HepG2 (cell line): Measurements from ENCODE around the gene GNAZ. TPM values are rescaled to one million over a fixed set of nuclear protein-coding genes. Genes with fewer than 3 reads are reported as not detected.

Experiments used
- ATAC-seq: fragments of 200-7000 bp; cut with Tn5 transposase; 3 replicates; pipeline ENCODE4 v1.9.1; 2020; ENCODE audit warnings: mild to moderate bottlenecking, moderate library complexity
- BruUV-seq: library from RNA; stranded (reverse); fragments of 400-500 nt; replicated peaks from 2 replicates; lab custom pipeline; 2021; lab: Mats Ljungman, UMichigan
- CTCF ChIA-PET: fragments of 300-600 bp; formaldehyde crosslinking; extraction: SDS; loops from one replicate; lab custom pipeline; 2021; ENCODE audit warnings: low total read pairs, inconsistent platforms, low intra/inter-chr PET ratio; lab: Yijun Ruan, JAX
- POLR2A ChIA-PET: fragments of 350-600 bp; sonication (Branson Sonifier 250); formaldehyde crosslinking; loops from one replicate; lab custom pipeline; 2020; ENCODE audit warnings: antibody characterized with exemption, inconsistent platforms; lab: Yijun Ruan, JAX
- DNase-seq: peaks from one replicate; pipeline ENCODE4 v3.0.0-alpha.2; 2015; ENCODE audit warnings: low spot score
- FAIRE-seq: peaks from 3 replicates; lab custom pipeline; 2011; peaks lifted over from hg19 to GRCh38; lab: Jason Lieb, UNC
- H2AFZ ChIP-seq: one replicate; pipeline ENCODE4 v1.6.1; 2011; ENCODE audit warnings: low read length, inconsistent platforms
- H3K27ac ChIP-seq: fragments of 300-600 bp; 3 replicates; pipeline ENCODE4 v1.8.0; 2011; ENCODE audit warnings: mixed run types, mild to moderate bottlenecking, mixed read lengths, low read length, inconsistent platforms; ENCODE audit not compliant: insufficient read depth; ENCODE audit errors: extremely low read length
- H3K27me3 ChIP-seq, 2 experiments: fragments of 200-600 bp in 1 of 2; 2 replicates in 1 of 2; 3 replicates in 1 of 2; pipeline versions ENCODE4 v1.6.0 to v1.8.0; 2011; ENCODE audit warnings: low read length in 2 of 2, mild to moderate bottlenecking in 2 of 2, moderate library complexity in 2 of 2, inconsistent platforms in 1 of 2; ENCODE audit not compliant: insufficient read depth in 2 of 2, control insufficient read depth in 1 of 2
- H3K36me3 ChIP-seq, 2 experiments: fragments of 200-600 bp in 1 of 2; replicated peaks in 1 of 2; 2 replicates in 1 of 2; 3 replicates in 1 of 2; pipeline versions ENCODE4 v1.5.1 to v1.8.0; 2011; ENCODE audit warnings: low read length in 2 of 2, inconsistent platforms in 1 of 2; ENCODE audit not compliant: insufficient read depth in 2 of 2, control insufficient read depth in 1 of 2
- H3K4me1 ChIP-seq: 2 replicates; pipeline ENCODE4 v1.5.1; 2012; ENCODE audit warnings: low read length, inconsistent platforms; ENCODE audit not compliant: insufficient read depth
- H3K4me2 ChIP-seq: 2 replicates; pipeline ENCODE4 v1.6.0; 2011; ENCODE audit warnings: low read depth, low read length, inconsistent platforms
- H3K4me3 ChIP-seq, 3 experiments: fragments of 200-600 bp in 1 of 3; sonication (generic), shearing (Covaris generic) in 1 of 3; replicated peaks in 1 of 3; 2 replicates each; pipeline ENCODE4 v1.5.1; 2011 to 2016; ENCODE audit warnings: low read length in 3 of 3, inconsistent platforms in 2 of 3, low read depth in 2 of 3, mild to moderate bottlenecking in 2 of 3, control low read depth in 1 of 3, mixed read lengths in 1 of 3; ENCODE audit not compliant: insufficient read depth in 1 of 3
- H3K79me2 ChIP-seq: one replicate; pipeline ENCODE4 v1.6.1; 2011; ENCODE audit warnings: low read length, inconsistent platforms; ENCODE audit not compliant: insufficient read depth
- H3K9ac ChIP-seq: 2 replicates; pipeline ENCODE4 v1.6.0; 2011; ENCODE audit warnings: mild to moderate bottlenecking, low read depth, low read length, inconsistent platforms; ENCODE audit not compliant: insufficient read depth
- H3K9me3 ChIP-seq: 2 replicates; pipeline ENCODE4 v1.5.1; 2012; ENCODE audit warnings: mild to moderate bottlenecking, low read length
- H4K20me1 ChIP-seq: 2 replicates; pipeline ENCODE4 v1.6.0; 2011; ENCODE audit warnings: inconsistent platforms, mild to moderate bottlenecking, low read length, moderate library complexity; ENCODE audit not compliant: insufficient read depth
- ATF1 ChIP-seq: IDR thresholded peaks from 2 replicates; pipeline ENCODE4 v1.6.1; 2016; ENCODE audit warnings: mild to moderate bottlenecking, control low read depth
- FOXA1 ChIP-seq, 2 experiments: fragments of 450-650 bp in 1 of 2; sonication (generic) in 1 of 2; formaldehyde crosslinking in 1 of 2; IDR thresholded peaks; 2 replicates each; pipeline versions ENCODE4 v1.4.0 to v1.6.1; 2016 to 2020; ENCODE audit warnings: missing genetic modification reagents in 1 of 2
- GFI1 ChIP-seq: sonication (generic); formaldehyde crosslinking; IDR thresholded peaks from 2 replicates; pipeline ENCODE4 v1.5.0; 2020; ENCODE audit warnings: missing genetic modification reagents, mild to moderate bottlenecking, borderline replicate concordance
- KDM3A ChIP-seq: IDR thresholded peaks from 2 replicates; pipeline ENCODE4 v1.6.1; 2018; ENCODE audit warnings: low read depth, missing compliant biosample characterization
- PCBP1 ChIP-seq: fragments of 200-400 bp; formaldehyde crosslinking; IDR thresholded peaks from 2 replicates; pipeline ENCODE4 v1.6.1; 2017; ENCODE audit warnings: mild to moderate bottlenecking, low read depth, low read length, borderline replicate concordance
- RELA ChIP-seq: sonication (generic); formaldehyde crosslinking; IDR thresholded peaks from 2 replicates; pipeline ENCODE4 v1.4.0; 2020; ENCODE audit warnings: missing genetic modification reagents
- REXO4 ChIP-seq: sonication (generic); formaldehyde crosslinking; IDR thresholded peaks from 2 replicates; pipeline ENCODE4 v1.8.0; 2022; ENCODE audit warnings: missing genetic modification reagents, mild to moderate bottlenecking, borderline replicate concordance
- SCMH1 ChIP-seq: sonication (generic); formaldehyde crosslinking; IDR thresholded peaks from 2 replicates; pipeline ENCODE4 v1.9.0; 2021; ENCODE audit warnings: missing genetic modification reagents, mild to moderate bottlenecking, borderline replicate concordance
- TCF7L2 ChIP-seq: IDR thresholded peaks from 2 replicates; pipeline ENCODE4 v1.6.1; 2011; ENCODE audit warnings: mild to moderate bottlenecking, low read depth, low read length, moderate library complexity
- ZBTB1 ChIP-seq: sonication (generic); formaldehyde crosslinking; IDR thresholded peaks from 2 replicates; pipeline ENCODE4 v1.4.0; 2020; ENCODE audit warnings: missing genetic modification reagents, borderline replicate concordance
- ZMYM2 ChIP-seq: sonication (generic); formaldehyde crosslinking; IDR thresholded peaks from 2 replicates; pipeline ENCODE4 v1.8.0; 2022; ENCODE audit warnings: mild to moderate bottlenecking, missing genetic modification reagents
- ZNF17 ChIP-seq: sonication (generic); formaldehyde crosslinking; IDR thresholded peaks from 2 replicates; pipeline ENCODE4 v1.5.0; 2020; ENCODE audit warnings: mild to moderate bottlenecking, missing genetic modification reagents
- ZNF234 ChIP-seq: sonication (generic); formaldehyde crosslinking; conservative IDR thresholded peaks from 2 replicates; pipeline ENCODE4 v1.5.1; 2020; ENCODE audit warnings: mild to moderate bottlenecking, missing genetic modification reagents
- ZNF333 ChIP-seq: sonication (generic); formaldehyde crosslinking; IDR thresholded peaks from 2 replicates; pipeline ENCODE4 v1.4.0; 2020; ENCODE audit warnings: mild to moderate bottlenecking, missing genetic modification reagents, borderline replicate concordance
- ZNF382 ChIP-seq: sonication (generic); formaldehyde crosslinking; IDR thresholded peaks from 2 replicates; pipeline ENCODE4 v1.5.0; 2020; ENCODE audit warnings: missing genetic modification reagents, mild to moderate bottlenecking, borderline replicate concordance
- ZNF737 ChIP-seq: sonication (generic); formaldehyde crosslinking; IDR thresholded peaks from 2 replicates; pipeline ENCODE4 v1.5.0; 2020; ENCODE audit warnings: missing genetic modification reagents, mild to moderate bottlenecking, borderline replicate concordance
- WGBS: methylation state at CpG from one replicate; pipeline ENCODE4 v1.1.6; 2017; ENCODE audit warnings: low lambda C conversion rate; 5-methylcytosine and 5-hydroxymethylcytosine counted together
- in situ Hi-C: cut with HindIII; loops from 2 replicates; pipeline ENCODE4 v1.10.0; 2017; ENCODE audit warnings: low pct_unique_long_range_greater_than_20kb; ENCODE audit not compliant: extremely low pct_ligation_motif_present
- intact Hi-C: fragments of 100-400 bp; cut with micrococcal nuclease; formaldehyde crosslinking; loops from one replicate; pipeline ENCODE4 v1.10.0; 2022; ENCODE audit not compliant: unreplicated experiment
- polyA plus RNA-seq, 8 experiments: library from polyadenylated mRNA; depleted of rRNA in 3 of 8; stranded (reverse) in 7 of 8; unstranded in 1 of 8; fragments of >200 nt; fragmentation: Illumina TruSeq in 4 of 8; extraction: Trizol in 4 of 8; gene quantifications; 2 replicates each; pipeline versions ENCODE4 v1.2.1 to v1.2.3, GENCODE V29; 2011 to 2016; ENCODE audit warnings: low read depth in 4 of 8, missing spikeins in 1 of 8, mixed read lengths in 1 of 8; ENCODE audit not compliant: insufficient read depth in 1 of 8
- total RNA-seq, 5 experiments: library from RNA; depleted of rRNA; stranded (reverse); fragments of >200 nt; fragmentation: Illumina TruSeq; extraction: Trizol; gene quantifications; 2 replicates each; pipeline ENCODE4 v1.2.3, GENCODE V29; 2016; ENCODE audit warnings: low read depth in 1 of 5
- TF ChIP-seq, protein P1 (sequence below): sonication (generic); formaldehyde crosslinking; IDR thresholded peaks from 2 replicates; pipeline ENCODE4 v1.4.0; 2020; ENCODE audit warnings: missing genetic modification reagents, mild to moderate bottlenecking, borderline replicate concordance
- TF ChIP-seq, protein P2 (sequence below): sonication (generic); formaldehyde crosslinking; IDR thresholded peaks from 2 replicates; pipeline ENCODE4 v1.4.0; 2020; ENCODE audit warnings: missing genetic modification reagents

Gene GNAZ
- total and polyA plus RNA-seq, 2 of the 13 experiments (the other 11 are each of a cell fraction or from before 2014, with no cell fraction given), result 11.4 to 22.3 TPM

DNA sequence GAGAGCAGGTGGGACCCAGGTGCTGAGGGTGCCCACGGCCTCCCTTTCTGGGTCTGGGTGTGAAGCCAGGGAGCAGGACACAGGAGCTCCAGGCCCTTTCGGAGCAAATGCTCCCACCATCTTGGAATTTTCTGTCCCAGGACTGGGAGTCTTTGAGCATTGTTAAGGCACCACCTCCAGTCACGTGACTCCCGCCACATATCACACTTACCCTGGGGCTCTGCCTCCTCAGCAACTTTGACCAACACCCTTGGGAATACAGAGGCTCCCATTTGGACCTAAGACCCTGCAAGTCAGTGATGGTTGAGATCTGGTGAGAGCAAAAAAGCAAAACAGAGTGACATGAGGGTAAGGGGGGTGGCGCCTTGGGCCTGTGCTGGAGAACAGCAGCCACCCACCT, 35.6 kb downstream of the GNAZ start:
- TF ChIP-seq ZNF234 (no peak), SCMH1 (CRISPR knock-in tag) (no peak), ATF1 (CRISPR knock-in tag) (no peak), GFI1 (CRISPR knock-in tag) (no peak), RELA (CRISPR knock-in tag) (no peak), ZNF333 (CRISPR knock-in tag) (no peak), PCBP1 (no peak), TCF7L2 (no peak), KDM3A (no peak), ZMYM2 (CRISPR knock-in tag) (no peak), ZNF382 (CRISPR knock-in tag) (no peak), FOXA1 (IDR thresholded peaks at IDR 0.05) (no peak), FOXA1 (CRISPR knock-in tag; IDR thresholded peaks at IDR 0.05) (no peak), ZNF17 (CRISPR knock-in tag) (no peak), ZNF737 (no peak), REXO4 (CRISPR knock-in tag) (no peak), ZBTB1 (CRISPR knock-in tag) (no peak)
- TF ChIP-seq, protein P1, sequence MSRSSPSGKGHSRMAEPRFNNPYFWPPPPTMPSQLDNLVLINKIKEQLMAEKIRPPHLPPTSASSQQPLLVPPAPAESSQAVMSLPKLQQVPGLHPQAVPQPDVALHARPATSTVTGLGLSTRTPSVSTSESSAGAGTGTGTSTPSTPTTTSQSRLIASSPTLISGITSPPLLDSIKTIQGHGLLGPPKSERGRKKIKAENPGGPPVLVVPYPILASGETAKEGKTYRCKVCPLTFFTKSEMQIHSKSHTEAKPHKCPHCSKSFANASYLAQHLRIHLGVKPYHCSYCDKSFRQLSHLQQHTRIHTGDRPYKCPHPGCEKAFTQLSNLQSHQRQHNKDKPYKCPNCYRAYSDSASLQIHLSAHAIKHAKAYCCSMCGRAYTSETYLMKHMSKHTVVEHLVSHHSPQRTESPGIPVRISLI (CRISPR knock-in tag), result no peak
- TF ChIP-seq, protein P2, sequence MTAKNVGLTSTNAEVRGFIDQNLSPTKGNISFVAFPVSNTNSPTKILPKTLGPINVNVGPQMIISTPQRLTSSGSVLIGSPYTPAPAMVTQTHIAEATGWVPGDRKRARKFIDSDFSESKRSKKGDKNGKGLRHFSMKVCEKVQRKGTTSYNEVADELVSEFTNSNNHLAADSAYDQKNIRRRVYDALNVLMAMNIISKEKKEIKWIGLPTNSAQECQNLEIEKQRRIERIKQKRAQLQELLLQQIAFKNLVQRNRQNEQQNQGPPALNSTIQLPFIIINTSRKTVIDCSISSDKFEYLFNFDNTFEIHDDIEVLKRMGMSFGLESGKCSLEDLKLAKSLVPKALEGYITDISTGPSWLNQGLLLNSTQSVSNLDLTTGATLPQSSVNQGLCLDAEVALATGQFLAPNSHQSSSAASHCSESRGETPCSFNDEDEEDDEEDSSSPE (CRISPR knock-in tag), result no peak
- Histone ChIP-seq H3K27me3 (no peaks in the 10 kb centered on the region), H3K4me2 (no peak overlapping the region), H3K9ac (no peak overlapping the region), H3K79me2 (no peaks in the 10 kb centered on the region), H3K4me1 (peaks cover 10% of the 10 kb centered on the region; the same call in 1 of the 2 replicates), H3K27ac (no peak overlapping the region), H2AFZ (no peak overlapping the region), H3K9me3 (no peaks in the 10 kb centered on the region), H3K36me3 (peaks cover 0 to 7% of the 10 kb centered on the region in 2 experiments; a peak in 1 of 5 replicates), H4K20me1 (no peaks in the 10 kb centered on the region), H3K4me3 (no peak overlapping the region)
- POLR2A ChIA-PET, result interaction anchor here (1.6 kb wide), 1 partner anchor 146 kb away, joined by 4 read pairs; no protein-coding TSS in a partner anchor
- intact Hi-C loops, result no loop called here
- no TSS peak for BruUV-seq
- CTCF ChIA-PET, result no interaction called here
- WGBS, result 90% methylated on average over 3 of the region's 5 CpGs
- FAIRE-seq, result no peak
- DNase-seq, result no peak
- ATAC-seq, result no peak
- in situ Hi-C loops, result no loop called here
